ENCODE measurements around the gene CAPNS2. TPM values are rescaled to one million over a fixed set of nuclear protein-coding genes. Genes with fewer than 3 reads are reported as not detected.
A peak's percentile ranks its signal among the peaks of the same experiment; 100 is the strongest.

CAPNS2 gene
- total RNA-seq, 4 donors from 2014 or later: 0.90 to 2.1 TPM; not detected in 2

- H3K27ac ChIP-seq: no peak overlapping the region
Observed at GRCh38 chr16:55540221-55540620, 26.3 kb upstream of the CAPNS2 start.

GRCh38 chr16:55542459-55543082 is 23.9 kb upstream of the CAPNS2 start:
- Histone ChIP-seq H3K4me1 (no peaks in the 10 kb centered on the region), H3K4me3 (no peak overlapping the region), H3K36me3 (no peaks in the 10 kb centered on the region), H3K27ac (peak overlapping the region; percentile 6 to 34), H3K9me3 (no peaks in the 10 kb centered on the region), H3K27me3 (no peaks in the 10 kb centered on the region)
- DNase-seq: no peak
- intact Hi-C loops (cut with DNase I; ENCODE audit: low total_unique reads): loop anchor here (2.0 kb wide), 1 partner anchor 80 kb away; no protein-coding TSS in a partner anchor
- TF ChIP-seq CTCF (IDR thresholded peaks at IDR 0.05) (no peak), POLR2A (IDR thresholded peaks at IDR 0.05) (no peak)

More at GRCh38 chr16:55540221-55540620, 26.3 kb upstream of the CAPNS2 start:
- Histone ChIP-seq H3K9me3 (no peaks in the 10 kb centered on the region), H3K36me3 (no peaks in the 10 kb centered on the region), H3K4me3 (no peak overlapping the region), H3K4me1 (no peaks in the 10 kb centered on the region), H3K27me3 (no peaks in the 10 kb centered on the region)
- TF ChIP-seq POLR2A (IDR thresholded peaks at IDR 0.05) (no peak), CTCF (IDR thresholded peaks at IDR 0.05) (no peak)
- intact Hi-C loops (cut with DNase I; ENCODE audit: low total_unique reads): no loop called here
- no peak for DNase-seq

GRCh38 chr16:55543472-55543871 is 23.0 kb upstream of the CAPNS2 start:
- Histone ChIP-seq H3K27ac (no peak overlapping the region), H3K4me1 (no peaks in the 10 kb centered on the region), H3K36me3 (no peaks in the 10 kb centered on the region), H3K4me3 (no peak overlapping the region), H3K9me3 (no peaks in the 10 kb centered on the region), H3K27me3 (no peaks in the 10 kb centered on the region)
- TF ChIP-seq CTCF (IDR thresholded peaks at IDR 0.05) (peak; percentile 54 to 71 (median 56)), POLR2A (IDR thresholded peaks at IDR 0.05) (no peak)
- no peak for DNase-seq
- intact Hi-C loops (cut with DNase I; ENCODE audit: low total_unique reads): loop anchor here (2.0 kb wide), 1 partner anchor 81 kb away; no protein-coding TSS in a partner anchor

GRCh38 chr16:55552621-55553020 is 13.9 kb upstream of the CAPNS2 start:
- TF ChIP-seq CTCF (IDR thresholded peaks at IDR 0.05): no peak
- no peak for TF ChIP-seq POLR2A (IDR thresholded peaks at IDR 0.05)
- no peak for DNase-seq
- intact Hi-C loops (cut with DNase I; ENCODE audit: low total_unique reads): no loop called here

GRCh38 chr16:55555436-55555835 is 11.0 kb upstream of the CAPNS2 start:
- intact Hi-C loops (cut with DNase I; ENCODE audit: low total_unique reads): no loop called here
- no peak overlapping the region for H3K27ac ChIP-seq
- TF ChIP-seq CTCF (IDR thresholded peaks at IDR 0.05) (no peak), POLR2A (IDR thresholded peaks at IDR 0.05) (no peak)

More at GRCh38 chr16:55552621-55553020, 13.9 kb upstream of the CAPNS2 start:
- Histone ChIP-seq H3K27ac (no peak overlapping the region), H3K4me3 (no peak overlapping the region), H3K27me3 (no peaks in the 10 kb centered on the region), H3K4me1 (no peaks in the 10 kb centered on the region), H3K36me3 (no peaks in the 10 kb centered on the region), H3K9me3 (no peaks in the 10 kb centered on the region)

More at GRCh38 chr16:55555436-55555835, 11.0 kb upstream of the CAPNS2 start:
- H3K9me3 ChIP-seq: no peaks in the 10 kb centered on the region
- no peaks in the 10 kb centered on the region for H3K27me3 ChIP-seq
- no peak for DNase-seq
- no peak overlapping the region for H3K4me3 ChIP-seq
- no peaks in the 10 kb centered on the region for H3K4me1 ChIP-seq
- H3K36me3 ChIP-seq: no peaks in the 10 kb centered on the region
